GDM1 (cell line): Measurements from ENCODE around the gene P3H4.
"Not testable (repeated sequence)": the region's sequence is repeated elsewhere in the genome, so short reads cannot be mapped to it uniquely, and the experiment has no call there.

ENCODE experiments used
- DNase-seq: peaks from one replicate; lab custom pipeline; 2025; lab: John Stamatoyannopoulos, UW

The P3H4 gene

GRCh38 chr17:41811549-41812380, at the start of gene P3H4:
Gene P3H4, minus strand, starts transcription at chr17:41811949. Its CDS starts 34 bp downstream, at chr17:41811915.
- peak; percentile 77 for DNase-seq

GRCh38 chr17:41860254-41860931, 48.6 kb upstream of the P3H4 start:
- DNase-seq, result no peak

- not testable (repeated sequence) for DNase-seq
Measured at GRCh38 chr17:41851382-41851781, 39.6 kb upstream of the P3H4 start.

GRCh38 chr17:41849251-41849990, 37.7 kb upstream of the P3H4 start:
- no peak for DNase-seq

GRCh38 chr17:41848788-41849187, 37.0 kb upstream of the P3H4 start:
- no peak for DNase-seq

- DNase-seq, result no peak
Measured at GRCh38 chr17:41844971-41845370, 33.2 kb upstream of the P3H4 start.

- DNase-seq, result not testable (repeated sequence)
Measured at GRCh38 chr17:41840781-41841180, 29.0 kb upstream of the P3H4 start.

GRCh38 chr17:41839448-41839847, 27.7 kb upstream of the P3H4 start:
- DNase-seq, result not testable (repeated sequence)

- DNase-seq, result no peak
Measured at GRCh38 chr17:41837761-41838538, 26.2 kb upstream of the P3H4 start, which contains the start of gene KLHL10. Gene KLHL10, plus strand, starts transcription at chr17:41837825. Its CDS starts 108 bp downstream, at chr17:41837933.

GRCh38 chr17:41836550-41837196, 24.9 kb upstream of the P3H4 start:
- DNase-seq, result no peak

GRCh38 chr17:41835800-41836549, 24.2 kb upstream of the P3H4 start, which contains the start of gene NT5C3B:
Gene NT5C3B, minus strand, starts transcription at chr17:41836232. Its CDS starts 39 bp downstream, at chr17:41836193.
- DNase-seq, result peak; percentile 42

GRCh38 chr17:41835214-41835799, 23.6 kb upstream of the P3H4 start:
- no peak for DNase-seq

- not testable (repeated sequence) for DNase-seq
Measured at GRCh38 chr17:41829961-41830360, 18.2 kb upstream of the P3H4 start.

GRCh38 chr17:41825175-41825845, 13.6 kb upstream of the P3H4 start:
- DNase-seq, result no peak

GRCh38 chr17:41824086-41824485, 12.3 kb upstream of the P3H4 start:
- no peak for DNase-seq

- no peak for DNase-seq
Measured at GRCh38 chr17:41823580-41823979, 11.8 kb upstream of the P3H4 start.

- DNase-seq, result no peak
Measured at GRCh38 chr17:41823141-41823524, 11.4 kb upstream of the P3H4 start.

- DNase-seq, result no peak
Measured at GRCh38 chr17:41822216-41823140, 10.7 kb upstream of the P3H4 start.
